Measurements from ENCODE around the gene TCEA3.

Gene TCEA3

DNA sequence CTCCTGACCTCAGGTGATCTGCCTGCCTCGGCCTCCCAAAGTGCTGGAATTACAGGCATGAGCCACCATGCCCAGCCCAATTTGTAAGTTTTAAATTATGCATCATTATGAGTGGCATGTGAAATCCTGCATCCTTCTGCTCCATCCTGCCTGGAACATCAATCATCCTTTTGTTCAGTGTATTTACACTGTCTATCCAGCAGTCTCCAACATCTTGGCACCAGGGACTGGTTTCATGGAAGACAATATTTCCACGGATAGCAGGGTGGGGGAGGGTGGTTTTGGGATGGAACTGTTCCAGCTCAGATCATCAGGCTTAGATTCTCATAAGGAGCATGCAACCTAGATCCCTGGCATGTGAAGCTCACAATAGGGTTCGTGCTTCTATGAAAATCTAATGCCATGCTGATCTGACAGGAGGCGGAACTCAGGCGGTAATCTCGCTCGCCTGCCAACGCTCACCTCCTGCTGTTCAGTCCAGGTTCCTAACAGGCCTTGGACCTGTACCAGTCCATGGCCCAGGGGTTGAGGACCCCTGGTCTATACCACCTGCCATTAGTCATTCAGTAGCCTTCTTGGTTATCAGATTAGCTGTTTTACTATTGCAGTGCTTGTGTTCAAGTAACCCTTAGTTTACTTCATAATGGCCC, 22.2 kb upstream of the TCEA3 start:
- no peak for DNase-seq (ENCODE audit: low spot score)

DNA sequence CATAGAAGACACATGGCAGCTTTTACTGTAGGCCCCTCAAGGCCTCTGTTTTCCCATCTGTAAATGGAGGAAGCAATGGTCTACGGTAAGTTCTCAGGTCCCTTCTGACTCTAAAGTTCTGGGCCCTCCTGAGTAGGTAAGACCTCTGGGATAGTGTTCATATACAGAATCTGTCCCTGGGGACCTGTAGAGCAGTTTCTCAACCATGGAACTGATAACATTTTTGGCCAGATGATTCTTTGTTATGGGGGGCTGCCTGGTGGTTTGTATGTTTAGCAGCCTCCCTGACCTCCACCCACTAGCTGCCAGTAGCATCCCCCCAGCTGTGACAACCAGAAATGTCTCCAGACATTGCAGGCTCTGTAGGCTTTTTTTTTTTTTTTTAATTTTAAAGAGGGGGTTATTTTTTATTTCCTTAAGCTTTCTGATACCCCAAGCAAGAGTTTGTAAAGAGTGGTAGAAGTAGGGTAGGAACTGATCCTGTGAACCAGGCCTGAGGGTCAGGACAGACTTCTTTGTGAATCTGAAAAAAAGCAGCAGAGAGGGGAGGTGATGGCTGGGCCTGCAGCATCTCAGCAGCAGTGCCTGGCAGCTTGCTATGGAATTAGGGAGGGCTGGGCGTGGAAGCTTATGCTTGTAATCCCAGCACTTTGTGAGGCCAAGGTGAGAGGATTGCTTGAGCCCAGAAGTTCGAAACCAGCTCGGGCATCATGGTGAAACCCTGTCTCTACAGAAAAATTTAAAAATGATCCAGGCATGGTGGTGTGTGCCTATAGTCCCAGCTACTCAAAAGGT, 20.2 kb upstream of the TCEA3 start:
- no peak for DNase-seq (ENCODE audit: low spot score)

GRCh38 chr1:23444104-23444533, 19.6 kb upstream of the TCEA3 start:
- DNase-seq (ENCODE audit: low spot score), result no peak

DNA sequence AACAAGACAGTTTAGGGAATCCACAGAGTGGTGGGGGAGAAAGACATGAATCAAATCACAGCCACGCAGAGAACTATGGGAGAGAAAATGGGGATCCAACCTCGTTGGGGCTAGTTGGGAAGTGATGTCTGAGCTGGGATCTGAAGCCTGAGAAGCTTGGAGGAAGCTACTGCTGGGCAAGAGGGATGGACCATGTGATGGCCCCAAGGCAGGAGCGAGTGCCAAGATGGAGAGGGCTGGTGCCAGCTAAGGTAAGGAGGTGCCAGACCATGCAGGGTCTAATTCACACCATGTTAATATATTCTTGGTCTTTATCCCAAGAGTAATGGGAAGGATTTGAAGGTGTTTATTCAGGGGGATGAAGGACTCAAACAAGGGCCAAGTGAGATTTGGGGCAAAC, 18.2 kb upstream of the TCEA3 start:
- no peak for DNase-seq (ENCODE audit: low spot score)

- no peak for DNase-seq (ENCODE audit: low spot score)
These were observed 17.0 kb upstream of the TCEA3 start for GRCh38 chr1:23441446-23442148.

DNA sequence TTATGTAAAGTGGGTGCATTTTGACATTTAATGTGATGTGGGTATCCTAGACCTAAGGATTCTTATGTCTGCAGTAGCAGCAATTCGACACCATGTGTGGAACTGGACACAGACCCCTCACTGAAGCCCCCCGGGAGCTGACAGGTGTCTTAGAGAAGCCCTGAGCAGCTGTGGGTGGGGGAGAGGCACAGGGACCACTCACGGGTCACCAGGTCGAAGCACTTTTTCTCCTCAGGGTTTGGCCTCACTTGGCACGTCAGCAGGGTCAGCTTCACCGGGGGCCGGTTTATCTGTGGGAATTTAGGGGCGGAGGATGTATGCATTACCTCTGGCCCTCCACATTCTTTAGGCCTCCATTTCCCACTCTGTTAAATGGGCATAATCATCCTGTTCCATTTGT, 14.0 kb upstream of the TCEA3 start:
- DNase-seq (ENCODE audit: low spot score), result no peak

DNA sequence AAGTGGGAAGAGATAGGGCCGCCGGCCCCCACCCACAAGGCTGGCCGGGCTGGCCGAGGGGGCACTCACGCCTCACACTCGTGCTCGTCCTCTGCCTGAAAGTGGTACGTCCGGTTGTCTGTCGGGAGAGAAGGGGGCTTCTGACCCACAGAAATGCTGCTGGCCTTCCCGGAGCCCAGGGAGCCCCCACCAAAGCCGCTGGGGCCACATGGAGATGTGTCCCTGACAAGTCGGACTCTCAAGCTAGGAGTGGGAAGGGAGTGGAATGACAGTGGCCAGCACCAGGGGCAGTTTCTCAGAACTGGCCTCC, 12.8 kb upstream of the TCEA3 start:
- DNase-seq (ENCODE audit: low spot score), result no peak

DNA sequence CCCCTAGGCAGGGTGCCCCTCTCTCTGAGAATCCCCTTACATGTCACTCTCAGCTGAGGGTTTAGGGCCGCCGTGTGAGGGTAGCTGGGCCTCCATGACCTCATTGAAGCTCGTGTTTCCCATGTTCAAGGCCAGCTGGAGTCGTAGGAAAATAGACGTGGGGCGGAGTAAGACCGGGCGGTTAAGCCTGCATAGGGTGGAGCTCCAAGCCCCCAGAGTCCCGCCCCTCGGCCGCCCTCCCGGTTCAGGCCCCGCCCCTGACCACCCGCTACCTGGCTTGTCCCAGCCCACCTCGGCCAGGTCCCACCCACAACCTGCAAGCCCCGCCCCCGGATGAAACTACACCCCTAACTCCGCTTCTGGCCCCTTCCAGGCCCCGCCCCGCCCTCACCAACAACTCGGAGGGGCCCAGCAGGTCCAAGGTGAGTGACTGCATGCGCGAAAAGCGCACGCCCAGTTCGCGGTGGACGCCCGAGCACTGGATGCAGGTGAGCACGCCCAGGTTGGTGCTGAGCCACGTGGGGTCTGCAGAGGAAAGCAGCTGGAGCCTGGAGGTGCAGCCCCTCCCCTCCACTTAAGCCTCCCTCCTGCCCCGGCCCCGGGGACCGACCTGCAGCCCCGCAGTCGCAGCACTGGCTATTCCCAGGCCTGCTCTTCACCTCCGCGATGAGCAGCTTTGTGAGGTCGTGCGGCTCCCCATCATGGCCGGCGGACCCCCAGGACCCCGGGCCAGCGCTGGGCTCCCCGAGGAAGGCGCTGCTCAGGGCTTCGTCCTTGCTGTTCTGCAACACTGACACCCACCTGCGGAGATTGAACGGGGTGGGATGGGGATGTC, 12.2 kb upstream of the TCEA3 start:
- peak; percentile 16 for DNase-seq (ENCODE audit: low spot score)

DNA sequence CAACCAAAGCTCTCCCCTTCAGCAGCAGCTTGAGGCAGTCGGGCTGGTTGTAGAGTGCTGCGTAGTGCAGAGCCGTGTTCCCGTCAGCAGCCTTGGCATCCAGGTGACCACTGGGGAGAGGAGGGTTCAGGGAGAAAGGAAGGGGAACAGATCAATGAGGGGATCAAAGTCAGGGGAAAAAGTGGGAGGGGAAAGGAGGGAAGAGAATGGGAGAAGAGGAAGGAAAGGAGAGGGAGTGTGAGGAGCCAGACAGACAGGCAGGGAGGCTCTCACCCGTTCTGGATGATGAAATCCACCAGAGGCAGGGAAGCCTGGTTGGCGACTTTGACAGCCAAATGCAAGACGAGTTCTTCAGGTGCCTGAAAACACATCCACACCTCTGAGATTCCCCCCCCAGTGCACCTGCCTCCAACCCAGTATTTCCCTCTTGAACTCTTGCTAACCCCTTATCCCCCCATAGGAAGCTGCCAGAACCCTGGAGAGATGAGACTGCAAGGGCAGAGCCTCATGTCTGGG, 9.8 kb upstream of the TCEA3 start:
- DNase-seq (ENCODE audit: low spot score), result no peak

GRCh38 chr1:23433122-23433521, 8.6 kb upstream of the TCEA3 start:
- no peak for DNase-seq (ENCODE audit: low spot score)

- no peak for DNase-seq (ENCODE audit: low spot score)
These were observed 6.9 kb upstream of the TCEA3 start for GRCh38 chr1:23431431-23431830.

- DNase-seq (ENCODE audit: low spot score), result no peak
These were observed 6.3 kb upstream of the TCEA3 start for GRCh38 chr1:23430803-23431202.

GRCh38 chr1:23428136-23428905, 3.8 kb upstream of the TCEA3 start:
- no peak for DNase-seq (ENCODE audit: low spot score)

DNA sequence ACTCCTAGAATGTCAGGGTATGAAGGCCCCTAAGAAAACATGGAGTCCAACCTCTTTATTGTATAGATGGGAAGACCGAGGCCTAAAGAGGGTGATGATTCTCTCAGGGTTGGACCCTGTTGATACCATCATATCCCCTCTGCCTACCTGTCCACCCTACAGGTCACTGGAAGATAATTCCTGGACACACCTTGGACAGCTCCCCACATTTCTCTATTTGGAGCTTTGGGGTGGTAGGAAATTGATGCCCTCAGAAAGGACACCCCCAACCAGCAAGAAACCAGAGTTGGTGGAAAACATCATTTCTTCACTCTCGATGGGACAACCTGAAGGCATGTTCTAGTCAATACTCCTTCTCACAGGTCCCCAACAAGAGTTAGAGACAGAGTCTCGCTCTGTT, 3.0 kb upstream of the TCEA3 start:
- no peak for DNase-seq (ENCODE audit: low spot score)

- DNase-seq (ENCODE audit: low spot score), result no peak
These were observed 2.3 kb upstream of the TCEA3 start for GRCh38 chr1:23426828-23427227.

GRCh38 chr1:23425193-23425494, 596 bp upstream of the TCEA3 start:
- no peak for DNase-seq (ENCODE audit: low spot score)

DNA sequence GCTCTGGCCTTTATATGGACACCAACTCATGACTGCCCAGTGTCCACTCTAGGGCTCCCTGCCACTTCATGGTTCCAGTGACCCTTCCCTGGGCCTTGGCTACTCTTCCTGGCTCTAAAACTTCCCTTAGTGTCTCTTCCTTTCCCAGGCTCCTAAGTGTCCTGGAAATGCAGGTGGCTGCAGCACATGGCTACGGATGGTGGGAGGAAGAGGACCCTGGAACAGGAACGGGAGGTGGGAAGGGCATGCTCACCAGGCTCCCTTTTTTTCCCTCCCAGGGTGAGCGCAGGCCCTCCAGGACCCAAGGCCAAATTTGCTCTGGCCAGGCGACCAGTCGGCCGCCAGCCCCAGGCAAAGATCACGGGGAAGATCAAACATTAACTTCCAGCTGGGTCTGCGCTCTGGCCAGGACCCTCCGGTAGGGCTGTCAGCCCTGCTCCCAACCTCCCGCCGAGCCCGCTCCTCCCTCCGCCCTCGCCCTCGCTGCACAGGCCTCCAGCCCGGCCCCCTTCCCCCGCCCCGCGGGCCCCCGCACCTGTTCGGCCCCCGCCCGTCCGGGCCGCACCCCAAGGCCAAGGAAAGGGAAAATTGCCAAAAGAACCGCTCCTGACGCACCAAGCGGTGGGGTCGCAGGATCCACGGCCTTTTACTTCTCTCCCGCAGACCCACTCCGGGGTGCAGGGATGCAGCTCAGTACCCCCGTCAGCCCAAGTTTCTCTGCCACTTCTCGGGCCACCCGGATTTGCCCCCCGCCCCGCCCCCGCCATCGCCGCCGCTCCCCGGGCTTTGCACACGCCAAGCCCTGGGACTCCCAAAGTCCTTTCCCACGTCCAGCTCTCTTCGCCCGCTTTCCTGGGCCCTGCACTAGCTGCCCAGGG, 894 bp downstream of the TCEA3 start:
- DNase-seq (ENCODE audit: low spot score), result no peak

DNA sequence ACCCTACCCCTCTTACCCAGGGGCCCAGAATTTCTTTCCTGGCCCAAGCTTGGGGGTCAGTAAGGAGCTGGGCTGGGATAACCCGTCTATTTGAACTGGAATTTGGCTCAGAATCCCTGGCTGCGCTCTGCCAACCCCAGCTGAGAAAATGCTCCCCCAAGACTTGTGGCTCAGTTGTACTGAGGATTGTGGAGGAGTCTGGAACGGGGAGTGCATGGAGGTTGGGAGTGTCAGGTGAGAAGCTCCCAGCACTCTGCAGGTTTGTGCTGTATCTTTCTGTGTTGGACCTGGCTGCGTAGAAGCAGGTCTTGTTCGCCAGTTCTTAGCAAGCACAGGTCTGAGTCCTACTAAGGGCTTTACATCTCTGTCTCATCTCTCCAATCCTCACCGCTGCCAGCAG, 1.6 kb downstream of the TCEA3 start:
- no peak for DNase-seq (ENCODE audit: low spot score)

DNA sequence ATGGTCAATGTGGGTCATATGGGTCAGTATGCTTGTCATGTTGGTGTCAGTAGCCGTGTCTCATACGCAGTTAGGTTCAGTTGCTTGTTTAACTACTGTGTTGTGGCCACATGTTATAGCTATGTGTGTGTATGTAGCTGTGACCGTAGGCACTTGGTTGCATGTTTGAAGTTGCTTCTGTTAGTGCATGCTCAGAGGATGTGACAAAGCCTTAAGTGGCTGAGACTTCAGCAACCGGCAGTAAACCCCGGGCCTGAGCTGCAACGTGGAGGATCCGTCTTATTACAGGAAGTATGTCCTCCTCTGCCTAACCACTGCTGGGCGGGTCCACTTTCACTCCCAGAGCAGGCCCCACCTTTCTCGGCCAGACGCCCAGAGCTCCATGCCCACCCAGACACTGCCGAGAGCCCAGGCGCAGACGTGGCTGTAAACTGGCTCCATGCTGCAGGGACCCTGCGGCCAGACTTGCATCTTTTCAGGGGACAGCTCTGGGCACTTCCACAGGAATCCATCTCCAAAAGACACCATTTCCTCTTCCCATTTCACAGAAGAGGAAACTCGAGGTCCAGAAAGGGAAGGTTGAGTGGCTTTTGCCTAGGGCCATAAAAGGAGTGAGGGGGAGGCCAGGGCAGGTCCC, 2.2 kb downstream of the TCEA3 start:
- peak; percentile 62 for DNase-seq (ENCODE audit: low spot score)

- DNase-seq (ENCODE audit: low spot score), result no peak
These were observed 2.8 kb downstream of the TCEA3 start for GRCh38 chr1:23421753-23422240.

Data from hematopoietic multipotent progenitor cell treated with erythropoietin and hydrocortisone succinate and interleukin-3 and kit ligand, for 15 days (in vitro differentiated cells).